Type B pancreatic cell (in vitro differentiated cells): Measurements from ENCODE around the gene CSTPP1. TPM values are rescaled to one million over a fixed set of nuclear protein-coding genes. Genes with fewer than 3 reads are reported as not detected.
A peak's percentile ranks its signal among the peaks of the same experiment; 100 is the strongest.

ENCODE experiments used
- DNase-seq: peaks from one replicate; pipeline ENCODE4 v3.0.0; 2021; ENCODE audit warnings: mixed read lengths; ENCODE audit not compliant: unreplicated experiment; ENCODE audit errors: extremely low spot score
- H3K27ac Mint-ChIP-seq: 2 replicates; pipeline ENCODE4 v1.8.0; 2021; ENCODE audit warnings: mild to moderate bottlenecking, mixed read lengths
- H3K27me3 Mint-ChIP-seq: 2 replicates; pipeline ENCODE4 v1.8.0; 2021; ENCODE audit warnings: mixed read lengths
- H3K36me3 Mint-ChIP-seq: 2 replicates; pipeline ENCODE4 v1.8.0; 2021; ENCODE audit warnings: mixed read lengths
- H3K4me1 Mint-ChIP-seq: one replicate; pipeline ENCODE4 v1.8.0; 2021; ENCODE audit warnings: mixed read lengths; ENCODE audit not compliant: unreplicated experiment
- H3K4me3 Mint-ChIP-seq: 2 replicates; pipeline ENCODE4 v1.8.0; 2021; ENCODE audit warnings: mild to moderate bottlenecking, mixed read lengths
- H3K9me3 Mint-ChIP-seq: 2 replicates; pipeline ENCODE4 v1.8.0; 2021; ENCODE audit warnings: mixed read lengths
- total RNA-seq: library from RNA; stranded (reverse); gene quantifications from 2 replicates; pipeline ENCODE4 v1.2.1, GENCODE V29; 2021; ENCODE audit warnings: low replicate concordance
- TF ChIP-seq, protein P1 (sequence below): fragments of 200-600 bp; sonication (generic); conservative IDR thresholded peaks from 2 replicates; pipeline ENCODE4 v1.5.0; 2021; ENCODE audit warnings: antibody characterized with exemption, mild to moderate bottlenecking

CSTPP1 gene
- total RNA-seq, 1 donor from 2014 or later, result 44.4 TPM

DNA sequence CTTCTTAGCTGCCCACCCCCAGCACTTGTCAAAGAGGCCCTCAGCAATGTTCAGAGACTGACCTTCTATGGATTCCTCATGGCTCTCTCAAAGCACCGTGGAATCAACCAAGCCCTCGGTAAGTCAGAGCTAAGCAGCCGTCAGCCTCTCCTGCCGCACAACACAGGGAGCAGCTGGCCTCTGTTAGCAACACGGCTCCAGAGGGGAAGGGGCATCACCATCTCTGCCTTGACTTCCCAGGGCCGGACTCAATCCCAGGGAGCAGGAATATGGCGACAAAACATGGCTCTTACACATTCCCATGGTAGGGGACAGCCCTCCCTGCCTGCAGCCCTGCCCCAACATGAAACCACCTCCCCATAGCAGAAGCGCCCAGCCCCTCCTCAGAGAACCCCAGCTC lies 221.2 kb downstream of the CSTPP1 start:
- no peaks in the 10 kb centered on the region for H3K9me3 Mint-ChIP-seq
- H3K27me3 Mint-ChIP-seq, result no peaks in the 10 kb centered on the region
- peaks cover 17% of the 10 kb centered on the region for H3K4me1 Mint-ChIP-seq
- TF ChIP-seq, protein P1, sequence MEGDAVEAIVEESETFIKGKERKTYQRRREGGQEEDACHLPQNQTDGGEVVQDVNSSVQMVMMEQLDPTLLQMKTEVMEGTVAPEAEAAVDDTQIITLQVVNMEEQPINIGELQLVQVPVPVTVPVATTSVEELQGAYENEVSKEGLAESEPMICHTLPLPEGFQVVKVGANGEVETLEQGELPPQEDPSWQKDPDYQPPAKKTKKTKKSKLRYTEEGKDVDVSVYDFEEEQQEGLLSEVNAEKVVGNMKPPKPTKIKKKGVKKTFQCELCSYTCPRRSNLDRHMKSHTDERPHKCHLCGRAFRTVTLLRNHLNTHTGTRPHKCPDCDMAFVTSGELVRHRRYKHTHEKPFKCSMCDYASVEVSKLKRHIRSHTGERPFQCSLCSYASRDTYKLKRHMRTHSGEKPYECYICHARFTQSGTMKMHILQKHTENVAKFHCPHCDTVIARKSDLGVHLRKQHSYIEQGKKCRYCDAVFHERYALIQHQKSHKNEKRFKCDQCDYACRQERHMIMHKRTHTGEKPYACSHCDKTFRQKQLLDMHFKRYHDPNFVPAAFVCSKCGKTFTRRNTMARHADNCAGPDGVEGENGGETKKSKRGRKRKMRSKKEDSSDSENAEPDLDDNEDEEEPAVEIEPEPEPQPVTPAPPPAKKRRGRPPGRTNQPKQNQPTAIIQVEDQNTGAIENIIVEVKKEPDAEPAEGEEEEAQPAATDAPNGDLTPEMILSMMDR, result no peak
- no peak overlapping the region for H3K27ac Mint-ChIP-seq
- no peak overlapping the region for H3K4me3 Mint-ChIP-seq
- DNase-seq, result no peak
- H3K36me3 Mint-ChIP-seq, result peaks cover 5% of the 10 kb centered on the region

DNA sequence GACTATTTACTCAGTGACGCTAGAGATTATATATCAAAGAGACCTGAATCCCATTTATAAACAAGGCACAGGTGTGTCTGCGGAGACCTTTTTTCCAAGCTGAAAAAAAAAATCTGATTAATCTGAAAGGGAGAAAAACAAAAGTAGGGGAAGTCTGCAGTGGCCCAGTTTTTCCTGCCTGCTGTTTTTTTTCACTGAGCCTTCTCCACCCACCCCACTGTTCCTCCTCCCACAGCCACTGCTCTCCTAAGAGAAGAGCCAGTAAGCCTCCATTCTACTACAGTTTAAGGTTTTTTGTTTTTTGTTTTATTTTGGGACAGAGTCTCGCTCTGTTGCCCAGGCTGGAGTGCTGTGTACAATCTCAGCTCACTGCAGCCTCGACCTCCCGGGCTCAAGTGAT lies 221.7 kb downstream of the CSTPP1 start:
- no peak for DNase-seq
- peaks cover 13% of the 10 kb centered on the region for H3K4me1 Mint-ChIP-seq
- TF ChIP-seq, protein P1, result no peak
- no peaks in the 10 kb centered on the region for H3K9me3 Mint-ChIP-seq
- no peaks in the 10 kb centered on the region for H3K27me3 Mint-ChIP-seq
- peaks cover 5% of the 10 kb centered on the region for H3K36me3 Mint-ChIP-seq
- no peak overlapping the region for H3K27ac Mint-ChIP-seq
- H3K4me3 Mint-ChIP-seq, result no peak overlapping the region

DNA sequence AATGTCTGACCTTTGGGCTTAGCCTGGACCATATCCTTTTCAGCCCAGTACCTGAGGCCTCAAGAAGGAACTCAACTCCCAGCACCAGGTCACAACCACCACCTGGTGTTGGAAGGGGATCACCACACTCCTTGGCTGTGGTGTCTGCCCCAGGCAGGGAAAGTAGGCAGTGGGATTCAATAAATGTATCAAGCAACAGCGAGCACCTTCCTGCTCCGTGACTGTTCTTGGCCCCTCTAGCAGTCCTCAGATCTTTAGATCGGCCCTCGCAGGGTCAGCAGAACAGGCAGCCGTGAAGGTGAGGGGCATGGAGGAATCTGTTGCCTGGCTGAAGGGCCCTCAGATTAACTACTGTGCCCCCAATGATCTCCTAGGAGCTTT lies 224.2 kb downstream of the CSTPP1 start:
- Mint-ChIP-seq H3K27ac (no peak overlapping the region), H3K27me3 (no peaks in the 10 kb centered on the region), H3K9me3 (no peaks in the 10 kb centered on the region), H3K4me3 (no peak overlapping the region), H3K36me3 (peaks cover 5% of the 10 kb centered on the region), H3K4me1 (no peaks in the 10 kb centered on the region)
- DNase-seq, result no peak
- TF ChIP-seq, protein P1, result no peak

DNA sequence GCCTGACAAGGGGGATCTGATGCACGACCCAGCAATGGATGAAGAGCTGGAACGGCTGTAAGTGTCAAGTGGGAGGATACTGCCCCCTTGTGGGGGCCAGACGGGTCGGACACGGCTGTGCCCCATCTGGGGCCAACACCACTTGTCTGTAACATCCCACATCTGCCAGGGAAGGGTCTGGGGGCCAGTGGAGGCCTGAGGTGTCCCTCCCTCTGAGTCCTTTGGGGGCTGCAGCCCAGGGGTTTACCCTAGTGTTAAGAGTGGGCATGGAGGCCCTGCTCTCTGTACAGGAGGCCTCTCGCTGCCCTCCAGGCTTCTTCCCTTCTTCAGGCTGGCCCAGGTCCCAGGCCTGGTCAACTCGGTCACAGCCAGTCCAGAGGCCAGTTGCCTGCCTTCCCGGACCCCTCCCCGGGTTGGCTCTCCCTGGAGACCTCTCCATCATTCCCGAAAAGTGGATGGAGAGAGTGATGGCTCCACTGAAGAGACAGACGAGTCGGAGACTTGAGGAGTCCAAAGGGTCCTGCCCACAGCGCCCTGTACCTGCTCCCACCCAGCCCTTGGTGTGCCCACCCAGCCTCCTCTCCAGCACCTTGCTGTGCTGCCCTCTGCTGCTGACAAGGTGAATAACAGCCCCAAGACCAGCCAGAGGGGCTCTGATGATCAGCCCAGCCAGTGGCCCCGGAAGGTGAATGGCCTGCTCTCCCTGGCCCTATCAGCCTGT lies 224.7 kb downstream of the CSTPP1 start:
- TF ChIP-seq, protein P1, result peak; percentile 75
- Mint-ChIP-seq H3K27me3 (no peaks in the 10 kb centered on the region), H3K9me3 (no peaks in the 10 kb centered on the region), H3K4me1 (no peaks in the 10 kb centered on the region), H3K36me3 (peaks cover 5% of the 10 kb centered on the region), H3K27ac (no peak overlapping the region), H3K4me3 (no peak overlapping the region)
- DNase-seq, result no peak

DNA sequence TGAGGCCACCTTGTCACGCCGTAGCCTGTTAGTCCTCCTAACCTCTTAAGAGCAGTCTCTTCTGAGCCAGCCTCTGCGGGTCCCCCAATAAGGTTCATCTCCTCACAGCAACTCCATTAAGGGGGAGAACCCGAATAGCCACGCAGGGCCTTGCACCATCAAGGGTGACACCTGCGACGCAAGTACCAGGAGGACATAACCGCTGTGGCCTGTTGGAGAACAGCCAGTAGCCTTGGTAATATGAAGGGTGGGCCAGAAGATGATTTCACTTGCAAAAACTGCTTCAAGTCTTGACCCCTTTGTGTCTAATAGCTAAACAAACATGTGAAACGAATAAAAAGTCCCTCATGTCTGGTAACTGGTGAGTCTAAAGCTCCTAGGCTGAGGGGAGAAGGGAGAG lies 225.3 kb downstream of the CSTPP1 start:
- no peaks in the 10 kb centered on the region for H3K27me3 Mint-ChIP-seq
- H3K9me3 Mint-ChIP-seq, result no peaks in the 10 kb centered on the region
- peaks cover 5% of the 10 kb centered on the region for H3K36me3 Mint-ChIP-seq
- H3K4me3 Mint-ChIP-seq, result no peak overlapping the region
- H3K27ac Mint-ChIP-seq, result no peak overlapping the region
- TF ChIP-seq, protein P1, result no peak
- no peak for DNase-seq
- H3K4me1 Mint-ChIP-seq, result no peaks in the 10 kb centered on the region
